WI38 (cell line): ENCODE data around the gene CD86.

Experiments
- H3K4me3 ChIP-seq: 2 replicates; pipeline ENCODE4 v1.5.1; 2011; ENCODE audit warnings: low read depth, mild to moderate bottlenecking, control low read depth, low read length
- TF ChIP-seq, protein P1 (sequence below): IDR thresholded peaks from 2 replicates; pipeline ENCODE4 v1.5.1; 2012; ENCODE audit warnings: low read depth, mild to moderate bottlenecking, control low read depth, low read length

The CD86 gene

DNA sequence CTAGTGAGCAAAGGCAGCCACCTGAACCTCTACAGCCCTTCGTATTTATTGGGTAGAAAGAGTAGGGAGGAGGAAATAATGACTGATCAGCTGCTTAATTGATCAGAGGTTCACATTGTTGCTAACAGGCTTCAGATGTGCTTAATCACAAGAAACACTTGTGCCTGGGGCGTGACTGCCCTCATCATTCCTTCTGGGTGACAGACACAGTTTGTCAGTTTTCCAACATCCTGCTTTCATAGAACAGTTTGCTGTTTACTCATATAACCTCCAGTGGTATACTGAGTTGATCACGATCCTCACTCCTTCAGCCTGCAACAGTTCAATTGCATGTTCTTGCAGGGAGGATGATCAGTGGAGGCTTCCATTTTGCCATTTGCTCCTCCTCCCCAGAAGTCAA is 114.7 kb downstream of the CD86 start:
- H3K4me3 ChIP-seq: no peak overlapping the region
- TF ChIP-seq, protein P1, sequence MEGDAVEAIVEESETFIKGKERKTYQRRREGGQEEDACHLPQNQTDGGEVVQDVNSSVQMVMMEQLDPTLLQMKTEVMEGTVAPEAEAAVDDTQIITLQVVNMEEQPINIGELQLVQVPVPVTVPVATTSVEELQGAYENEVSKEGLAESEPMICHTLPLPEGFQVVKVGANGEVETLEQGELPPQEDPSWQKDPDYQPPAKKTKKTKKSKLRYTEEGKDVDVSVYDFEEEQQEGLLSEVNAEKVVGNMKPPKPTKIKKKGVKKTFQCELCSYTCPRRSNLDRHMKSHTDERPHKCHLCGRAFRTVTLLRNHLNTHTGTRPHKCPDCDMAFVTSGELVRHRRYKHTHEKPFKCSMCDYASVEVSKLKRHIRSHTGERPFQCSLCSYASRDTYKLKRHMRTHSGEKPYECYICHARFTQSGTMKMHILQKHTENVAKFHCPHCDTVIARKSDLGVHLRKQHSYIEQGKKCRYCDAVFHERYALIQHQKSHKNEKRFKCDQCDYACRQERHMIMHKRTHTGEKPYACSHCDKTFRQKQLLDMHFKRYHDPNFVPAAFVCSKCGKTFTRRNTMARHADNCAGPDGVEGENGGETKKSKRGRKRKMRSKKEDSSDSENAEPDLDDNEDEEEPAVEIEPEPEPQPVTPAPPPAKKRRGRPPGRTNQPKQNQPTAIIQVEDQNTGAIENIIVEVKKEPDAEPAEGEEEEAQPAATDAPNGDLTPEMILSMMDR: no peak
